ENCODE measurements around the gene NDUFS5.
"Not testable (repeated sequence)": the region's sequence is repeated elsewhere in the genome, so short reads cannot be mapped to it uniquely, and the experiment has no call there.

The NDUFS5 gene

DNA sequence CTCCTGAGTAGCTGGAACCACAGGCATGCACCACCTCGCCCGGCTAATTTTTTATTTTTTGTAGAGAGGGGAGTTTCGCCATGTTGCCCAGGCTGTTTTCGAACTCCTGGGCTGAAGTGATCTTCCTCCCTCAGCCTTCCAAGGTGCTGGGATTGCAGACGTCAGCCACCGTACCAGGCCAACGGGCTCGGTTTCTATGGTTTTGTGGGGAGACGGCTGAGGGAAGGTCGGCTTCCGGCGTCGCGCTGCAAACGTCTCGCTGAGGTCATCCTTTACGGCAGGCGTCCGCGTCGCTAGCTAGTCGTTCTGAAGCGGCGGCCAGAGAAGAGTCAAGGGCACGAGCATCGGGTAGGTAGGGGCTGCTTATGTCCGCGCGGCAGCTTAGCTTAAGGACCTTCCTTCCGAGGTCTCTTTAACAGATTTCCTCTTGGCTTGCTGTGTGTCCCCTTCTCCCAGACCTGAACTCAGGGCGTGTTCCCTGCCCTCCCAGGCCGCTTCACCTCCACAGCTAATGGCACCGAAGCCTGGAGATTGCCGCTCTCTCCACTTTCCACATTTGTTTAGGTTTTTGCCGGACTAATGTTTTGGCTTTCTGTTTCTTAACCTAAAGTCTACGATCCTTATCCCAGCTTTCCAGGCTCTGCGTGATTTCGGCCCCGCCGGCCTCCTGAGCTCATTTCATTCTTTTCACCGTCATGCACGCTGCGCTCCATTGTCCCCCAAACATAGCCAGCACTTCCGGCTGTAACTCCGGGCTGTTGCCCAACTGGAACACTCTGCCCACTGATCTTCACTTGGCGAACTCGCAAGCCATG lies at the start of gene NDUFS5:
TSS of gene NDUFS5 (plus strand) at position 300 of the 815 bp plus-strand sequence. CDS start 2,375 bp downstream, outside the sequence.
- DNase-seq = peak; percentile 91

GRCh38 chr1:38977399-38978244 lies 48.5 kb upstream of the NDUFS5 start:
- DNase-seq = not testable (repeated sequence)

GRCh38 chr1:38978245-38978542 lies 48.0 kb upstream of the NDUFS5 start:
- not testable (repeated sequence) for DNase-seq

- DNase-seq = not testable (repeated sequence)
Observed at GRCh38 chr1:38979380-38979779, 46.8 kb upstream of the NDUFS5 start.

DNA sequence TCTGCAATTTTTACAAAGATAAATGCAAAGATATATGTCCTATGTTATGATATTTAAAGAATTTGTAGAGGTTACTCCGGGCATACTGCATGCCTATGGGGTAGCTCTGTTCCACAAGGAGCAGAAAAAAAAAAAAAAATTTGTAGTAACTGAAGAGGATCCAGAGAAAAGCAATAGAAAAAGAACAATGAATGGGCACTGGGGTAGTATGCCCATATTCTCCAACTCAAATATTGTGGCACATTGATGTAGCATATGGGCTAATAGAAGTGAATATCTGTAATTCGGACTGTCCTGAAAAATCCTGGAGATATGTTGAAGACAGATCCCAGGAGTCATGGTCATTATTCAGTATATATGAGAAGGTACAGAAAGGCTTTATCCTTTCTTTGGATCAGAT lies 36.2 kb upstream of the NDUFS5 start:
- DNase-seq = no peak

- peak; percentile 30 for DNase-seq
Observed at GRCh38 chr1:38990386-38990737, 35.8 kb upstream of the NDUFS5 start.

- DNase-seq = peak; percentile 95
Observed at GRCh38 chr1:38990738-38991637, 35.2 kb upstream of the NDUFS5 start, which contains the start of gene AKIRIN1. TSS of gene AKIRIN1 (plus strand) at chr1:38991276. CDS start at chr1:38991381, 105 bp downstream.

DNA sequence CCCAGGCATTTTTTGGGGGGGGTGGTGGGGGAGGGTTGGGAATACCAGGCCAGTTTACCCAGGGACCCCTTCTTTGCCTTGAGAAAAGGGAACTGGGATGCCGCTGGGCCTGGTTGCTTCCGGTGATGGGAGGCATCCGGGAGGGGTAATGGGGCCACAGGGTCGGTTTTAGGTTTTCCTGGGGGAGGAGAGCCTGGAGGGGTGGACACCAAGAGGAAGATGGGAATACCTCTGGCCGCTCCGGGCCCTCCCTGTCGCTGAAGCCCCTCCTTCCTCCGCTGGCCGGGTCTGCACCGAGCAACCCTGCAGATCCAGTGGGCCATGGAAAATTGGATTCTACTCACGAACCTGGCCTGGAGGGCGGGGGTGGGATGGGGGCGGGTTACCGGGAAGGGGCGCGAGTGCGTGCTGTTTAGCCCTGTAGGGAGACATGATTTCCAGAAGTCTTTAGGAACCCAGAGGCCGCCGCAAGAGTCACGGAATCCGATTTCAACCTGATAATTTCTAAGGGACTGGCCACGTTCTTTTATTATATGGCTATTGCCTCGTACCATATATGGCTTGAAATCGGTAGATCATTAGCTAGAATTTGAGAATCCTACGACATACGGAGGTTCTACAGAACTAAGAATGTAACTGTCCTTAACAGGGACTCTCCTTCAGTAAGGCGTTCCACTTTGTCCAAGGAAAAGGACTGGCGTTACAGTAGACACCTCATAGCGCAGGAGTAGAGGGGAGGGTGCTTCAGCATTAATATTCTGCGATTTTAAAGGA lies 34.3 kb upstream of the NDUFS5 start:
- peak; percentile 57 for DNase-seq

DNA sequence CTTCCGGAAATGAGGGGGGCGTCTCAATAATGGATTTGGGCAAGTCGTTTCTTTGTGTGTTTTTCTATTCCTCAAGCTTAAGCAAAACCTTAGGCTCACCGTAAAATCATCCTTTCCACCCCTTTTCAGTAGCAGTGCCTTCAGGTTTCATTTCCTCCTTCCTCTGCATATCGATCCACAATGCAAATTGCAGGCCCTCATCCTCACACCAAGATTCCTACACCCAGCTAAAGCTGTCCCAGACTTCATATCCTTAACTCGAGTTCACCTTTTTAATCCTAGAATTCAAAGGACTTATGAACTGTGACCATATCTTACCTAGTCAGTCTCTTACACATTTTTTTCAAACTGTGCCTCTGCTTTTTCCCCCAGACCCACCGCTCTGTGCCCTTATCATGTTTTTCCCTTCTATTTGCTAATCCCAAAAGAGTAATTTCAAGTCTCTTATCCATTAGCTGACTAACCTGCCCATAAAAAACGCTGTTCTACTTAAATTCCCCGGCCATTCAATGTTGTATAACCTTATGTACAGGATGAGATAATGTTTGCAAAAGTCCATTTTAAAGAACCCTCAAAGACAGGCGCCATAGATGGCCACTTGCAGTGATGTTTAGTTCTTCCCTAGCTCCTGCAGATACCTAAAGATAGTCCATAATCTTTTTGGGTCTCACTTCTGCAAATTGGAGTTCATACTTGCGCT lies 33.6 kb upstream of the NDUFS5 start:
- DNase-seq = no peak

DNA sequence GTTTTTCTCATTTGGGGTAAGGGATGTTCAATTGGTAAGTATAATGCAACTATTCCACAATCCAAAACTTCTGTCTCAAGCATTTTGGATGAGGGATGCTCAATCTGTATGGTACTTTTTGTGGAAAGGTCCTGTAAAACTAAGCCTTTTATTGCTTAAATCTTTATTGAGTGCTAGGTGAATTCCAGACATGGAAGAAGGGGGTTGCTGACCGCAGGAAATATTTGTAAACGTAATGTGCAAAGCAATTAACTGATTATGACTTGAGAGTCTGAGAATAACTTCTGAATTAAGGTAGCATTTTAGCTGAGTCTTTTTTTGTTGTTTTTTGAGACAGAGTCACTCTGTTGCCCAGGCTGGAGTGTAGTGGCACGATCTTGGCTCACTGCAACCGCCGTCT lies 32.0 kb upstream of the NDUFS5 start:
- no peak for DNase-seq

GRCh38 chr1:38997034-38997900 lies 28.9 kb upstream of the NDUFS5 start:
- no peak for DNase-seq

- no peak for DNase-seq
Observed at GRCh38 chr1:38997901-38998190, 28.3 kb upstream of the NDUFS5 start.

GRCh38 chr1:39001516-39002421 lies 24.4 kb upstream of the NDUFS5 start:
- no peak for DNase-seq

GRCh38 chr1:39003281-39003680 lies 22.9 kb upstream of the NDUFS5 start:
- DNase-seq = no peak

- DNase-seq = peak; percentile 46
Observed at GRCh38 chr1:39003794-39004193, 22.4 kb upstream of the NDUFS5 start.

DNA sequence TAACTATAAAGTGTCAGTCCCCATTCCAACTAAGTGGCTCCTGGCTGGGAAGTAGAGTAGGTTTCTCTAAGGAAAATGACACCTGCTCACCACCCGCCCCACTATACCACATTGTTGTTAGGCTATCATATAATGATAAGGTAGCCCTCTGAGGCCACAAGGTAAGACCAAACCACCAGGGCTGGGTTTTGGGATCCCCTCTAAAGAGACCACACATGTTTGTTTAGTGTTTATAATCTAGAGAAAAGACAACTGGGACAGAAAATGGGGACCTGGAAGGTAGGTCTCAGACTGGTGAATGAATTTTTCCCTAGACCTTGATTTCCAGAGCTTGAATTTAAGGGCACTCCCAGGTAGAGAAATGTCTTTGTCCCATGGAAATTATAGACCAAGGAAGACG lies 19.9 kb upstream of the NDUFS5 start:
- no peak for DNase-seq

GRCh38 chr1:39006726-39007645 lies 19.2 kb upstream of the NDUFS5 start:
- no peak for DNase-seq

DNA sequence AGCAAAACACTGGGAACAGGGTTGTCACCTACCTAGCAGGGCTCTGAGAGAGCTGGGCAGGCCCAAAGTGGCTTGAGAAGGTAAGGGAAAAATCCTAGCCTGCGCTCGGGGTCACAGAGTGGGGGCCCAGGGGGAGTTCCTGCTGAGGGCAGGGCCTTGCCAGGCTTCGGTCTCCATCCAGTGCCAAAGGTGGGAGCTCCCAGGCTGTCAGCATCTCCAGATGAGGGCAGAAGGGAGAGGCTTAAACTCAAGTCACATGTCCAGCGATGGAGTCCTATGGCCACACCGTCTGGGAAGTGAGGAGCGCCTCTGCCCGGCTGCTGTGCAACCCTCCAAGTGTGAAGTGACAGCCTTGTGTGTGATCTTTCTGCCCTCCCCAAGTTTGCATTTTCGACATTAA lies 11.2 kb upstream of the NDUFS5 start:
- not testable (repeated sequence) for DNase-seq
